ENCODE measurements around the gene NCEH1. TPM values are rescaled to one million over a fixed set of nuclear protein-coding genes. Genes with fewer than 3 reads are reported as not detected.
A peak's percentile ranks its signal among the peaks of the same experiment; 100 is the strongest.
"Not testable (repeated sequence)": the region's sequence is repeated elsewhere in the genome, so short reads cannot be mapped to it uniquely, and the experiment has no call there.

NCEH1 gene
- total RNA-seq, 1 donor from 2014 or later: 22.4 TPM

- Histone ChIP-seq H3K36me3 (ENCODE audit: control insufficient read depth, insufficient read depth, low read length) (no peaks in the 10 kb centered on the region), H3K27me3 (ENCODE audit: control insufficient read depth, insufficient read depth, low read length) (no peaks in the 10 kb centered on the region), H3K4me3 (ENCODE audit: low read depth, low read length) (no peak overlapping the region)
- TF ChIP-seq, protein P1, sequence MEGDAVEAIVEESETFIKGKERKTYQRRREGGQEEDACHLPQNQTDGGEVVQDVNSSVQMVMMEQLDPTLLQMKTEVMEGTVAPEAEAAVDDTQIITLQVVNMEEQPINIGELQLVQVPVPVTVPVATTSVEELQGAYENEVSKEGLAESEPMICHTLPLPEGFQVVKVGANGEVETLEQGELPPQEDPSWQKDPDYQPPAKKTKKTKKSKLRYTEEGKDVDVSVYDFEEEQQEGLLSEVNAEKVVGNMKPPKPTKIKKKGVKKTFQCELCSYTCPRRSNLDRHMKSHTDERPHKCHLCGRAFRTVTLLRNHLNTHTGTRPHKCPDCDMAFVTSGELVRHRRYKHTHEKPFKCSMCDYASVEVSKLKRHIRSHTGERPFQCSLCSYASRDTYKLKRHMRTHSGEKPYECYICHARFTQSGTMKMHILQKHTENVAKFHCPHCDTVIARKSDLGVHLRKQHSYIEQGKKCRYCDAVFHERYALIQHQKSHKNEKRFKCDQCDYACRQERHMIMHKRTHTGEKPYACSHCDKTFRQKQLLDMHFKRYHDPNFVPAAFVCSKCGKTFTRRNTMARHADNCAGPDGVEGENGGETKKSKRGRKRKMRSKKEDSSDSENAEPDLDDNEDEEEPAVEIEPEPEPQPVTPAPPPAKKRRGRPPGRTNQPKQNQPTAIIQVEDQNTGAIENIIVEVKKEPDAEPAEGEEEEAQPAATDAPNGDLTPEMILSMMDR (IDR thresholded peaks at IDR 0.05; ENCODE audit: insufficient read depth, low read length, poor library complexity, severe bottlenecking): no peak
- no peak for DNase-seq (ENCODE audit: low read depth)
Measured at GRCh38 chr3:172596394-172596706, 114.5 kb downstream of the NCEH1 start.

- no peak for DNase-seq (ENCODE audit: low read depth)
- peak overlapping the region; percentile 9 for H3K4me3 ChIP-seq (ENCODE audit: low read depth, low read length)
- TF ChIP-seq, protein P1 (IDR thresholded peaks at IDR 0.05; ENCODE audit: insufficient read depth, low read length, poor library complexity, severe bottlenecking): peak; percentile 77
- H3K27me3 ChIP-seq (ENCODE audit: control insufficient read depth, insufficient read depth, low read length): no peaks in the 10 kb centered on the region
- no peaks in the 10 kb centered on the region for H3K36me3 ChIP-seq (ENCODE audit: control insufficient read depth, insufficient read depth, low read length)
Measured at GRCh38 chr3:172595664-172596393, 115.0 kb downstream of the NCEH1 start.

DNA sequence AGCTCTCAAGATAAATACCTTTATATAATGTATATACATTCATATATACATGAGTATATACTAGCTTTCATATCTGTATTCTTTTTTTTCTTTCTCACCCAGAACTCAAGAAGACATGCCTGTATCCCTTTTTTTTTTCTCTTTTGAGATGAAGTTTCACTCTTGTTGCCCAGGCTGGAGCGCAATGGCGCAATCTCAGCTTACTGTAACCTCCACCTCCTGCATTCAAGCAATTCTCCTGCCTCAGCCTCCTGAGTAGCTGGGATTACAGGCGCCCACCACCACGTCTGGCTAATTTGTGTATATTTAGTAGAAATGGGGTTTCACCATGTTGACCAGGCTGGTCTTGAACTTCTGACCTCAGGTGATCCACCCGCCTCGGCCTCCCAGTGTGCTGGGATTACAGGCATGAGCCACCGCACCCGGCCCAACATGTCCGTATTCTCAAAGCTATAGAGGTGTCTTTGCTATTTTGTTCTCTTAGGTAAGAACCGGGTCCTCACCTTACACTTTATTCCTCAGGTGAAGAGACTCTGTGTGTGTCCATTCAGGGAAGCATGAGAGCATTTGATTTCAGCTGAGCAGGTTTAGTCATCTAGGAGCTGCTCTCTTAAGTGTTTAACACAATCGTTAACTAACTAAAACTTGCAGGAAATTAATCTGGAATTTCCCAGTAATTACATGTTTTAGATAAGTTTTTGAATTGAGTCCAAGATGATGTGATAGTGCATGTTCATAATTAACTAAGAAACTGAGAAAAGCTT is 115.8 kb downstream of the NCEH1 start:
- H3K36me3 ChIP-seq (ENCODE audit: control insufficient read depth, insufficient read depth, low read length); H3K27me3 ChIP-seq (ENCODE audit: control insufficient read depth, insufficient read depth, low read length); H3K4me3 ChIP-seq (ENCODE audit: low read depth, low read length): not testable (repeated sequence)
- DNase-seq (ENCODE audit: low read depth): peak; percentile 67

GRCh38 chr3:172592898-172593669 is 117.8 kb downstream of the NCEH1 start:
- no peak for DNase-seq (ENCODE audit: low read depth)
- TF ChIP-seq, protein P1 (IDR thresholded peaks at IDR 0.05; ENCODE audit: insufficient read depth, low read length, poor library complexity, severe bottlenecking): no peak
- Histone ChIP-seq H3K4me3 (ENCODE audit: low read depth, low read length) (no peak overlapping the region), H3K27me3 (ENCODE audit: control insufficient read depth, insufficient read depth, low read length) (no peaks in the 10 kb centered on the region), H3K36me3 (ENCODE audit: control insufficient read depth, insufficient read depth, low read length) (no peaks in the 10 kb centered on the region)

DNA sequence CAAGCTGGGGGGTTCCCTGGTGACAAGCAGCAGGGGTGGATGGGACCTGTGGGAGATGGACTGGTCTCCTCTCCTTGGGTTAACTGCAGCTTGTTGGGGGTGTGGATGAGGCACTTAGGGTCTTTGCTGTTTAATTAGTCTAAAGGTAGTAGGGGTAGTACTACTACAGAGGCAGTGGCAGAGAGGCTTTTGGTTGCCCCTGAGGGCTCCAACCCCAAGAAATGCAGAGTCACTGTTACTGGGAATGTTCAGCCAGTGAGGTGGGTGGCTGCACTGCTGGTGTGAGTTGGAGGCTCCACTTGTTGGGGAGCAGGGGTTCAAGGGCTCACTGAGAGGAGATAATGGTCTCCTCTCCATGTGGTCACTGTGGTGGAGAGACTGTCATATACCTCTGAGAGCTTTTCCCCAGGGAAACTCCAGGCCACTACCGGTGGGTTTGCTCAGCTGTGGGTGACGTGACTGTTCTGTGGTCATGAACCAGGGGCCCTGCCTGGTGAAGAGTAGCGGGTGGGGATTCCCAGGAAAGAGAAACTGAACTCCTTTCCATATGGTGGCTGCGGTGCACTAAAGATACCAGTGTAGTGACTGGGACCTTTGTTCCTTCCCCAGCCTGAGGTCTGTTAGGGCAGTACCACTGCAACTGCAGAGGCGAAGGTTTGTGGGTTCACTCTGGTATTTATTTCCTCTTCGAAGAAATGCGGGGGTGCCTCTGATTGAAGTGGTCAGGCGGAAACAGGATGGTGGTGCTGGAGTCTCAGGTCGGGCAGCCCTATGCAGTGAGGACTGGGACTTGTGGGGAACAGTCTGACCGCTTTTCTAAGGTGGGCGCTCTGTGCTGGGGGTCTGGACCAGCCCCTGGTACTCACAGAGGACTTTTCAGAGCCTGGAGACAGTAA is 118.7 kb downstream of the NCEH1 start:
- H3K4me3 ChIP-seq (ENCODE audit: low read depth, low read length): no peak overlapping the region
- no peaks in the 10 kb centered on the region for H3K36me3 ChIP-seq (ENCODE audit: control insufficient read depth, insufficient read depth, low read length)
- TF ChIP-seq, protein P1 (IDR thresholded peaks at IDR 0.05; ENCODE audit: insufficient read depth, low read length, poor library complexity, severe bottlenecking): no peak
- DNase-seq (ENCODE audit: low read depth): peak; percentile 62
- no peaks in the 10 kb centered on the region for H3K27me3 ChIP-seq (ENCODE audit: control insufficient read depth, insufficient read depth, low read length)

Measured in kidney epithelial cell (primary cell).